ENCODE results near the gene RREB1.

The RREB1 gene

GRCh38 chr6:7060769-7061516 lies 46.8 kb upstream of the RREB1 start:
- Histone ChIP-seq H3K79me2 (ENCODE audit: control insufficient read depth, low read length) (no peaks in the 10 kb centered on the region), H3K9me2 (replicated peaks; ENCODE audit: control insufficient read depth, low read length) (no peaks in the 10 kb centered on the region), H3K4me2 (ENCODE audit: low read length) (no peak overlapping the region), H3K4me1 (ENCODE audit: control insufficient read depth, low read length) (0 out of 2 replicates have a peak, but pooled peaks cover 3% of the 10 kb centered on the region), H3K4me3 (ENCODE audit: low read length) (no peak overlapping the region), H4K20me1 (ENCODE audit: control insufficient read depth, insufficient read depth, low read depth, low read length) (no peaks in the 10 kb centered on the region), H3K36me3 (ENCODE audit: control insufficient read depth, low read length) (no peaks in the 10 kb centered on the region), H3K9me3 (ENCODE audit: control insufficient read depth, insufficient read depth, low read length) (no peaks in the 10 kb centered on the region), H3F3A (ENCODE audit: control insufficient read depth, insufficient read depth) (no peaks in the 10 kb centered on the region), H3K27me3 (ENCODE audit: control insufficient read depth, low read length) (no peaks in the 10 kb centered on the region; the same call in 1 of the 2 replicates), H3K27ac (ENCODE audit: low read depth, low read length) (no peak overlapping the region)
- TF ChIP-seq, protein P1, sequence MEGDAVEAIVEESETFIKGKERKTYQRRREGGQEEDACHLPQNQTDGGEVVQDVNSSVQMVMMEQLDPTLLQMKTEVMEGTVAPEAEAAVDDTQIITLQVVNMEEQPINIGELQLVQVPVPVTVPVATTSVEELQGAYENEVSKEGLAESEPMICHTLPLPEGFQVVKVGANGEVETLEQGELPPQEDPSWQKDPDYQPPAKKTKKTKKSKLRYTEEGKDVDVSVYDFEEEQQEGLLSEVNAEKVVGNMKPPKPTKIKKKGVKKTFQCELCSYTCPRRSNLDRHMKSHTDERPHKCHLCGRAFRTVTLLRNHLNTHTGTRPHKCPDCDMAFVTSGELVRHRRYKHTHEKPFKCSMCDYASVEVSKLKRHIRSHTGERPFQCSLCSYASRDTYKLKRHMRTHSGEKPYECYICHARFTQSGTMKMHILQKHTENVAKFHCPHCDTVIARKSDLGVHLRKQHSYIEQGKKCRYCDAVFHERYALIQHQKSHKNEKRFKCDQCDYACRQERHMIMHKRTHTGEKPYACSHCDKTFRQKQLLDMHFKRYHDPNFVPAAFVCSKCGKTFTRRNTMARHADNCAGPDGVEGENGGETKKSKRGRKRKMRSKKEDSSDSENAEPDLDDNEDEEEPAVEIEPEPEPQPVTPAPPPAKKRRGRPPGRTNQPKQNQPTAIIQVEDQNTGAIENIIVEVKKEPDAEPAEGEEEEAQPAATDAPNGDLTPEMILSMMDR (IDR thresholded peaks at IDR 0.05; ENCODE audit: low read depth, low read length, poor library complexity, severe bottlenecking): no peak
- TF ChIP-seq EZH2phosphoT487 (IDR thresholded peaks at IDR 0.05; ENCODE audit: borderline replicate concordance, low read length): no peak

DNA sequence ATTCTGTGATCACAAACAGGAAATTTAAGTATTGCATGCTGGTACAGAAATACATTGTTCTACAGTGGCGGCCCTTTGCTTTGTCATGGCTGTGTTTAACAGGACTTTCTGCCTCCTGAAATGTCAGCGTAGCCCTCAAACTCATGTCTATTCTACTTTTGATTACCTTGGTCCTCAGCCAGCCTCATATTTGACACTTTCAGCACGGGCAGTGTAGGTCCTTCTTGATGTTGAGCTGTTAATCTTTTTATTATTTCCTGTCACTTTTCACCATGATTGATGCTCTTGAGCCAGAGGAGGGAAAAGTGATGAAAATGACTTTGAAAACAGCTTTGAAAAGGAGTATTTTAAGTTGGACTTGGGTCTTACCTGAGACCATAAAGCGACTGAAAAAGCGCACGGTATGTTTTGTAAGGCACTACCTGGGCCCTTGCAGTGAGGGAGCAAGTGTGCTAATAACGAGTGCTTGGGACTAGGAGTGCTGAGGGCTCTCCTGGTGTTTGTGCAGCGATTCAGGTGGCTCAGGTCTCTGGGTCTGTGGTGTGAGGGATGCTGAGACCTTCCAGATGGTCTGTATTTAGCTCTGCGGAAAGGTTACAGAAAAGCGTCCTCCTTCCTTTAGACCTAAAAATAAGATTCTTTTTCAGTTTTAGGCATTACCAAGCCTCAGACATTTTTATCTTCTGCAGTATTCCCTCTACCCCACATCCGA lies 45.2 kb upstream of the RREB1 start:
- Histone ChIP-seq H3K9me3 (ENCODE audit: control insufficient read depth, insufficient read depth, low read length) (no peaks in the 10 kb centered on the region), H3K4me3 (ENCODE audit: low read length) (no peak overlapping the region), H3K27ac (ENCODE audit: low read depth, low read length) (no peak overlapping the region), H3K4me1 (ENCODE audit: control insufficient read depth, low read length) (no peaks in the 10 kb centered on the region), H4K20me1 (ENCODE audit: control insufficient read depth, insufficient read depth, low read depth, low read length) (no peaks in the 10 kb centered on the region), H3K27me3 (ENCODE audit: control insufficient read depth, low read length) (no peaks in the 10 kb centered on the region; the same call in 1 of the 2 replicates), H3K9me2 (replicated peaks; ENCODE audit: control insufficient read depth, low read length) (no peaks in the 10 kb centered on the region), H3K4me2 (ENCODE audit: low read length) (no peak overlapping the region), H3F3A (ENCODE audit: control insufficient read depth, insufficient read depth) (no peaks in the 10 kb centered on the region), H3K79me2 (ENCODE audit: control insufficient read depth, low read length) (no peaks in the 10 kb centered on the region), H3K36me3 (ENCODE audit: control insufficient read depth, low read length) (no peaks in the 10 kb centered on the region)
- TF ChIP-seq, protein P1 (IDR thresholded peaks at IDR 0.05; ENCODE audit: low read depth, low read length, poor library complexity, severe bottlenecking): no peak

GRCh38 chr6:7067305-7067704 lies 40.5 kb upstream of the RREB1 start:
- no peaks in the 10 kb centered on the region for H3K9me3 ChIP-seq (ENCODE audit: control insufficient read depth, insufficient read depth, low read length)
- no peaks in the 10 kb centered on the region for H3K79me2 ChIP-seq (ENCODE audit: control insufficient read depth, low read length)
- H3F3A ChIP-seq (ENCODE audit: control insufficient read depth, insufficient read depth): no peaks in the 10 kb centered on the region
- H3K4me1 ChIP-seq (ENCODE audit: control insufficient read depth, low read length): no peaks in the 10 kb centered on the region
- H3K4me2 ChIP-seq (ENCODE audit: low read length): no peak overlapping the region
- no peaks in the 10 kb centered on the region for H3K36me3 ChIP-seq (ENCODE audit: control insufficient read depth, low read length)
- H3K9me2 ChIP-seq (replicated peaks; ENCODE audit: control insufficient read depth, low read length): no peaks in the 10 kb centered on the region
- no peak overlapping the region for H3K4me3 ChIP-seq (ENCODE audit: low read length)
- TF ChIP-seq, protein P1 (IDR thresholded peaks at IDR 0.05; ENCODE audit: low read depth, low read length, poor library complexity, severe bottlenecking): no peak
- no peak for TF ChIP-seq EZH2phosphoT487 (IDR thresholded peaks at IDR 0.05; ENCODE audit: borderline replicate concordance, low read length)
- no peaks in the 10 kb centered on the region; the same call in none of the 2 replicates for H3K27me3 ChIP-seq (ENCODE audit: control insufficient read depth, low read length)
- H3K27ac ChIP-seq (ENCODE audit: low read depth, low read length): no peak overlapping the region
- H4K20me1 ChIP-seq (ENCODE audit: control insufficient read depth, insufficient read depth, low read depth, low read length): no peaks in the 10 kb centered on the region
